ENCODE measurements around the gene TXNL4A.

The TXNL4A gene

GRCh38 chr18:79947881-79948610, 40.3 kb downstream of the TXNL4A start:
- no peak for DNase-seq

- no peak for DNase-seq
Measured at GRCh38 chr18:79947054-79947755, 41.2 kb downstream of the TXNL4A start.

- no peak for DNase-seq
Measured at GRCh38 chr18:79945118-79946042, 43.0 kb downstream of the TXNL4A start.

GRCh38 chr18:79944746-79945117, 43.6 kb downstream of the TXNL4A start:
- DNase-seq = no peak

- no peak for DNase-seq
Measured at GRCh38 chr18:79944126-79944731, 44.1 kb downstream of the TXNL4A start.

GRCh38 chr18:79943608-79944125, 44.7 kb downstream of the TXNL4A start:
- DNase-seq = no peak

GRCh38 chr18:79942786-79943607, 45.4 kb downstream of the TXNL4A start:
- no peak for DNase-seq

DNA sequence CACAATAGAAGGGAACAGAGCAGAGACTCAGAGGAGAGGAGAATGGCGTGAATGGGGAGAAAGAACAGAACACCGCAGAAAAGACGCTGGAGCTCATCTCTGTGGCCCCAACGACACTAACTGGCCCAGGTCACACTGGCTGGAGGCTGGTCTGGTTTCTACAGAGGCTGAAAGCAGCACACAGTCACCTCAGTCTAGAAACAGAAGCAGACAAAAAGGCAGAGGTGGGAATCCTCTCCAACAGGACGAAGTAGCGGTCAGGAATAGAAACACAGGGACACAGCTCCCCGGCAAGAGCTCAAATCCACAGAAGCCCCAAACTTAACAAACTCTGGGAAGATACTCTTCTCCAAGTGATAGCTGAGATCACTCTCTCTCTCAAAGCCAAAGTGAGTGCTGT, 46.2 kb downstream of the TXNL4A start:
- DNase-seq = no peak

DNA sequence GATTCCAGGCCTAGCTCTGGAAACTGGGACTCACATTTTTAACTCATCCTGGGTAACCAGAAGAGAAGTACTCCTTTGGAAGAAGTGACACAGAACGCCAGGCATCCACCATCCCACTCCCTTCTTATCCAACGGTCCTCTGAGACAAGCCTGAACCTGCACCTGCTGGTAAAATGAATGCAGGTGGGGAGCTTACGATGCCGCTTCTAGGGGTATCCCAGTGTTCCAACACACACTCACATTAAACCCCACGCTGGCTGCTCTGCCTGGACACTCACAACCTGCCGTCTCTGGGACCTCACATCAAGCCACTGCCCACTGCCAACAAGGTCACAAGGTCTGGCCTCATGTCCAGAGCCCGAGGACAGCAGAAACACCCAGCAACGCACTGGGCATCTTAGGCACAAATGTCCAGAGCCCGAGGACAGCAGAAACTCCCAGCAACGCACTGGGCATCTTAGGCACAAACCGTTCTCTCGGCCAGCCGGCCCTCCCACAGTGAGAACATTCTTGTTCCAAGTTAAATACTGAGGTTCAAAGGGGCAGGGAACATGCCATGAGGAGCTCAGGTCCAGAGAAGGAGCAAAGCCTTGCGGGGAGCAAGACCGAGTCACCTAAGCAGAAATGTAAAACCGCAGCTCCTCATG, 46.8 kb downstream of the TXNL4A start:
- no peak for DNase-seq

GRCh38 chr18:79940814-79941472, 47.4 kb downstream of the TXNL4A start:
- no peak for DNase-seq

- no peak for DNase-seq
Measured at GRCh38 chr18:79940126-79940813, 48.1 kb downstream of the TXNL4A start.

DNA sequence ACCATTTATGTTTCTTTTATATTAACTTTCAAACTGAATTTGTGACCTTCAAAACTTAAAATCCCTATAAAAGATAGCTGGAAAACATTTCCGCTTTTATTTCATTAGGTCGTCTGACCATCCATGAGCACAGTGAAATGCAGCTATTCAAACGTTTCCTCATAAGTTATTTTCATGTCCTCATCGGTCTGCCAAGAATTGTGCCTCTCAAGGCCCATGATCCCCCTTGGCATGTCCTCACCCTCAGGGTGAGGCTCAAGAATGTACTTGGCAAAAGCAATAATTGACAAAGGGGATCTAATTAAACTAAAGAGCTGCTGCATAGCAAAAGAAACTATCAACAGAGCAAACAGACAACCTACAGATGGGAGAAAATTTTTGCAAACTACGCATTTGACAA, 49.3 kb downstream of the TXNL4A start:
- no peak for DNase-seq

DNA sequence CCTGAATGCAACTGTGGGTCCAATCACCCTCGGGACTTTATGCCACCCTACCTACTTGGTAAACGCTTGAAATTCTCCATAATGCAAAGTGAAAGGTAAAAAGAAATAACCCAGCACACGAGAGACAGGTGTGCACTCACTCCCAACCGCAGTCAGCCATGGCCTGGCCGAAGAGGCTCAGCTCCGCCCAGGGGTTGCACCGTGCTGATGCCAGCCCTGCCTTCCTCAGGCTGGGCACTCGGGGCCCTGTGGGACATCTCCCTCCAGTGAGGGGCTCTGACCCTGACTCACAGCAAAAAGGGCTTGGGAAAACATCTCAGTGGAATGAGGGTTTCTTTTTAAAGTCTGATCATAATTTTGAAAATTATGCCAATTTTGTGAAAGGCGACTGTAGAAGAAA, 50.2 kb downstream of the TXNL4A start:
- no peak for DNase-seq

GRCh38 chr18:79937103-79937860, 51.1 kb downstream of the TXNL4A start:
- DNase-seq = no peak

- no peak for DNase-seq
Measured at GRCh38 chr18:79936641-79937040, 51.7 kb downstream of the TXNL4A start.

DNA sequence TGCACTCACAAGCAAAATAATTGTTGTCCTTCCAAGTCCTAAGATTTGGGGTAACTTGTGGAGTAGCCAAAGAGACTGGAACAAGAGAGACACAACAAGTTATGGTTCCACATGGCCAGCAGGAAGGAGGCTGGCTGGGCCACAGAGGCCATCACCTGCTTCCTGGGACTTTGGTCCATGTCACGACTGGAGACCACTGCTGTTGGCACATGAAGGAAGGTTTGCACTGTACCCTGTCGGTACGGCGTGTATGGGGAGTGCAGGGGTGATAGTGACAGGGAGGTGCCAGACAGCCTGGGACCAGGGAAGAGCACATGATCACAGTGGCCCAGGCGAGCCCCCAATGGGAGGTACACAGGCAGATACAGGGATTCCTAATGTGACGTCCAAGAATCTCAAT, 52.4 kb downstream of the TXNL4A start:
- no peak for DNase-seq

DNA sequence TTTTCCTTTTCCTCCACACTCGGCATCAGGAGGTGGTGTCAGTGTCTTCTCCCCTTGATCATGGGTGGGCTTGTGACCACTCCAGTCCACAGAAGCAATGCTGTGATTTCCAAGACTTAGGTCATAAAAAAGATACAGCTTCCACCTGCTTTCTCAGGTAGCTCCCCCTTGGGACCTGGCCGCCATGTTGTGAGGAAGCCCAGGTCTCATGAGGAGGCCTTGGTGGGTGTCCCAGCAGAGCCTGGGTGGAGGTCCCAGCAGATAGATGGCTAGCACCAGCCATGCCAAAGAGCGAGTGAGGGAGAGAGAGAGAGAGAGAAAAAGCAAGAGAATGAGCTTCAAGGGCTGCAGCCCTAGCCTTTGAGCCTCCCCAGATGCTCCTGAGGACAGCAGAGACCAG, 52.9 kb downstream of the TXNL4A start:
- DNase-seq = no peak

DNA sequence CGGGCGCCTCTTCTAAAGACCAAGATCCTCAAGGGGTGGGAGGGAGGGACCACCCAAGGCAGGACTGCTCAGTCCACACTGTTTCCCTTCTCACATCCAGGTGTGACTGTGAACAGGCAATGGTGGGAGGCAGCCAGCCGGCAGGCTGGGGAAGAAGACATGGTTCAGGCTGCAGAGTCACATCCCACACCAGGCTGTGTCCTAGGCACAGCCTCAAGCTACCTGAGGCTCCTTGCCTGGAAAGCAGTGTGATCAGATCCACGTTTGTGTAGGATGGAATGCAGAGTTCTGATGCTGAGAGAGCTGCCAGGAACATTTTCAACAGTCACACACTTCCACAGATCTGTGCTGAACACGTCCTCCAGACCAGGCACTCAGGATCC, 53.3 kb downstream of the TXNL4A start:
- no peak for DNase-seq

DNA sequence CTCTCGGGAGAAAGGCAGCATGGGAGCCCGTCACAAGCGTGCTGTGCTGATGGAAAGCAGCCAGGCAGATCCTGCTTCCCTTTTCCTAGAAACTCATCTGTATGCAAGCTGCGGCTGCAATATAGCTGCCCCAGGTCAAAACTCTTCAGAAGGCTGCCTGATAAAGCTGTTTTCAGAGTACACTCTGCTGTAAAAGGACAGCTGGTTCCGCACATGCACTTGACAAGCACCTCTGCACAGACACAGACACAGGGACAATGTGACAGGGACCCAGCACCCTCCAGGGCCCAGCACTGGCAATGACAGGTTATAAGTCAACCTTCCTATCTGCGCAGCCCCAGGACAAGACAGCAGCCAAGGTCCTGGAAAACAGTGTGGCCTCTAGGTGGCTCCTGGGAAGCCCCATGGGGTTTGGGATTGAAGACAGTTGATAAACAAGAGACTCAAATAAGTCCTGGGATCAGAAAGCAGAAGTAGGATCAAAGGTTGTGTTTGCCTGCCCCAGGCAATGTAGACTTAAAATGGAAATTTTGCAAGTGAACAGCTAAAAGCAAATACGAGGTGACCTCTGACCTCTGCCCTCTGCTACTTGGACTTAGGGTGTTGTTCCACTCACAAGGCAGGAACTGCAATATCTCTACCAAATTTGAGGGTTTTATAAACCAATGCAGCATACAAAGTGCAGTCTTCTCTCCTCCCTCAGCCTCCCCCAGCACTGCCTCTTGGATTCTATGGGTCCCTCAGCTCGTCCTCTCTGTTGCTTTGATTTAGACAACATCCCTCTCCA, 53.9 kb downstream of the TXNL4A start:
- DNase-seq = no peak

Data from CD4-positive, alpha-beta T cell treated with Interferon alpha-2 for 1 hour (primary cell).